Stimulated activated CD8-positive, alpha-beta memory T cell treated with anti-CD3 and anti-CD28 coated beads, Interleukin-4, amount 100 ng/mL, for 48 hours (primary cell): ENCODE measurements around the gene G6PD.

Source experiments
- DNase-seq: peaks from one replicate; pipeline ENCODE4 v3.0.0-alpha.2; 2020

The G6PD gene

GRCh38 chrX:154485150-154486051 lies 61.2 kb downstream of the G6PD start:
- no peak for DNase-seq

DNA sequence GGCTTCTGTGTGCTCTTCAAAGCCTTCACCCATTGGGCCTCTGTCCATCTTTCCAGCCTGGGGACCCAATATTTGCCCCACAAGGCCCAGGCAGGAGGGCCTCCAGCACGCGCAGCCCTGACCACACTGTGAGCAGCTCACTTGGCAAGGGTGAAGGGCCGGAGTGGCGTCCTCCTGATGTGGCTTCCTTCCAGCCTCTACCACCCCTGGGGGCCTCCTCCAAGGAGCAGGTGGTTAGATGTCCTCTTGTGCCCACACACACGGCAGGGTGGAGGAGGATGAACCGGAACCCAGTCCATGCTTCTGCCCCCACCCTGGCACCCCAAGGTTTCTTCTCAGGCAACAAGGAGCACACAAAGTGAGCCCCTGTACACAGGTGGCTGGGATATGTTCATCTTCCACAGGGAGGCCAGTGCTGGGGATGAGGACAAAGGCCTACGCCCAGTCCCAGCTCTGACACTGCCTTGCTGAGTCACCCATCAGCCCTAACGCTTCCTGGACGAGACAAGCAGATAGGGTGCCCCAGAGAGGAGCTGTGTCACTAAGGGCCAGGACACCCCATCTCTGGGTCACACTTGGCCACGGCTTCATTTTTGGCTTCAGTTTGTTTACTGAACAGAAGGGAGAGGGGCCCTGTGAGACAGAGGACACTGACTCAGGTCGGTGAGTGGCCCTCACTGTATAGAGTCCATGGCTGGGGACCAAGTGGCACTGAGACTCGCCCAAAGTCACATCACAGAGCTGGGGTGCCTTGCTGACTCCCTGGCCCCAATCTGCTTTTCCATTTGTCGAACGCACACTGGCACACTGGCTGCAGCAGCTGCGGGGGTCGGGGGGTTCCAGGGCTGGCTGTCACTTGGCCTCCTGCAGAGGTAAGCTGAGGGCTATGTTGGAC lies 62.1 kb downstream of the G6PD start:
- no peak for DNase-seq

- no peak for DNase-seq
These were observed 63.3 kb downstream of the G6PD start for GRCh38 chrX:154483325-154483724.

- DNase-seq, result no peak
These were observed 63.9 kb downstream of the G6PD start for GRCh38 chrX:154482786-154483185.

GRCh38 chrX:154481911-154482601 lies 64.6 kb downstream of the G6PD start:
- DNase-seq, result no peak
